PC-3 (cell line): ENCODE data around the gene SNAP47.

Experiments
- CTCF ChIP-seq: fragments of 300-600 bp; sonication (generic); conservative IDR thresholded peaks from 2 replicates; pipeline ENCODE4 v1.5.1; 2017; ENCODE audit warnings: antibody characterized with exemption, low read depth, mild to moderate bottlenecking, low read length
- EZH2 ChIP-seq: fragments of 300-600 bp; sonication (generic); IDR thresholded peaks from one replicate; pipeline ENCODE4 v1.6.1; 2017; ENCODE audit warnings: antibody characterized with exemption, mild to moderate bottlenecking, low read length; ENCODE audit not compliant: unreplicated experiment

- TF ChIP-seq CTCF, result no peak
- no peak for TF ChIP-seq EZH2
These were observed 50.0 kb downstream of the SNAP47 start for GRCh38 chr1:227785094-227785804.
